Smooth muscle cell (in vitro differentiated cells): ENCODE measurements around the gene NECAP2. TPM values are rescaled to one million over a fixed set of nuclear protein-coding genes. Genes with fewer than 3 reads are reported as not detected.

Source experiments
- DNase-seq: peaks from one replicate; lab custom pipeline; 2025; ENCODE audit not compliant: unreplicated experiment; lab: John Stamatoyannopoulos, UW
- H2AFZ ChIP-seq: fragments of 200-600 bp; sonication (generic); 2 replicates; pipeline ENCODE4 v1.6.0; 2016; ENCODE audit warnings: antibody characterized with exemption, low read depth, mild to moderate bottlenecking
- H3F3A ChIP-seq: fragments of 200-600 bp; sonication (generic); 2 replicates; pipeline ENCODE4 v1.6.0; 2017; ENCODE audit warnings: antibody characterized with exemption, low read depth
- H3K27ac ChIP-seq: fragments of 200-600 bp; sonication (generic); 2 replicates; pipeline ENCODE4 v1.5.1; 2016; ENCODE audit warnings: low read depth, mild to moderate bottlenecking
- H3K27me3 ChIP-seq: fragments of 200-600 bp; sonication (generic); 2 replicates; pipeline ENCODE4 v1.6.1; 2016; ENCODE audit warnings: low read depth, mild to moderate bottlenecking
- H3K36me3 ChIP-seq: fragments of 200-600 bp; sonication (generic); 2 replicates; pipeline ENCODE4 v1.5.1; 2016; ENCODE audit warnings: low read depth
- H3K4me1 ChIP-seq: fragments of 200-600 bp; sonication (generic); 2 replicates; pipeline ENCODE4 v1.5.1; 2016; ENCODE audit warnings: low read depth
- H3K4me2 ChIP-seq: fragments of 200-600 bp; sonication (generic); 2 replicates; pipeline ENCODE4 v1.6.0; 2016; ENCODE audit warnings: mild to moderate bottlenecking
- H3K4me3 ChIP-seq: fragments of 200-600 bp; sonication (generic); 2 replicates; pipeline ENCODE4 v1.5.1; 2016; ENCODE audit warnings: mild to moderate bottlenecking
- H3K79me2 ChIP-seq: fragments of 200-600 bp; sonication (generic); 2 replicates; pipeline ENCODE4 v1.6.0; 2016; ENCODE audit warnings: low read depth, mild to moderate bottlenecking
- H3K9ac ChIP-seq: fragments of 200-600 bp; sonication (generic); 2 replicates; pipeline ENCODE4 v1.6.0; 2016; ENCODE audit warnings: low read depth
- H3K9me3 ChIP-seq: fragments of 200-600 bp; sonication (generic); replicated peaks from 2 replicates; pipeline ENCODE4 v1.5.1; 2016; ENCODE audit warnings: low read depth
- H4K20me1 ChIP-seq: fragments of 200-600 bp; sonication (generic); 2 replicates; pipeline ENCODE4 v1.6.0; 2016; ENCODE audit warnings: low read depth
- WGBS: methylation state at CpG from one replicate; pipeline ENCODE4 v1.1.7; 2016; ENCODE audit warnings: low lambda C conversion rate; 5-methylcytosine and 5-hydroxymethylcytosine counted together
- polyA plus RNA-seq: library from polyadenylated mRNA; unstranded; fragments of >200 nt; fragmentation: Nextera tagmentation; extraction: Ambion mirVana; gene quantifications from 2 replicates; pipeline ENCODE4 v1.2.1, GENCODE V29; 2016
- total RNA-seq: library from RNA; depleted of rRNA; stranded (reverse); fragments of >200 nt; gene quantifications from 2 replicates; pipeline ENCODE4 v1.2.3, GENCODE V29; 2014
- TF ChIP-seq, protein P1 (sequence below): fragments of 200-600 bp; sonication (generic); IDR thresholded peaks from 2 replicates; pipeline ENCODE4 v1.5.1; 2017; ENCODE audit warnings: borderline replicate concordance, mild to moderate bottlenecking, antibody characterized with exemption; ENCODE audit not compliant: insufficient read depth, poor library complexity, severe bottlenecking

The NECAP2 gene
- total and polyA plus RNA-seq, 2 experiments from 2014 or later = 49.5 to 60.0 TPM

DNA sequence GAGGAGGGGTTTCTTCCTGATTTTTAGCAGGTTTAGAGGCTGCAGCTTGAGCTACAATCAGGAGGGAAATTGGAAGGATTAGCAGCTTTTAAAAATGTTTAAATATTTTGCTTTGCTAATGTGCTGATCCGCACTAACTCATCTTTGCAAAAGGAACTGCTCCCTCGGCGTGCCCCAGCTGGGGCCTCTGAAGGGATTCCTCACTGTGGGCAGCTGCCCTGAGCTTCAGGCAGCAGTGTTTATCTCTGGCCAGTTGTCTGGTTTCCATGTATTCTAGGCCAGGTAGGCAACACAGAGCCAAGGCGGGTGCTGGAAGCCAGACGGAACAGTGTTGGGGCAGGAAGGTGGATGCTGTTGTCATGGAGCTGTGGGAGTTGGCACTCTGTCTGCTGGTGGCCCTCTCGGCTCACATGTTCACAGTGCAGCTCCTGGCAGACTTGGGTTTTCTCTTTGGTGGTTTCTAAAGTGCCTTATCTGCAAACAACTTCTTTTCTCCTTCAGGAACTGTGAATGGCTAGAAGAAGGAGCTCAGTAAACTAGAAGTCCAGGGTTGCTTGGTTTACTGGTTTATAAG lies 18.9 kb downstream of the NECAP2 start:
- H3K9ac ChIP-seq = no peak overlapping the region
- TF ChIP-seq, protein P1, sequence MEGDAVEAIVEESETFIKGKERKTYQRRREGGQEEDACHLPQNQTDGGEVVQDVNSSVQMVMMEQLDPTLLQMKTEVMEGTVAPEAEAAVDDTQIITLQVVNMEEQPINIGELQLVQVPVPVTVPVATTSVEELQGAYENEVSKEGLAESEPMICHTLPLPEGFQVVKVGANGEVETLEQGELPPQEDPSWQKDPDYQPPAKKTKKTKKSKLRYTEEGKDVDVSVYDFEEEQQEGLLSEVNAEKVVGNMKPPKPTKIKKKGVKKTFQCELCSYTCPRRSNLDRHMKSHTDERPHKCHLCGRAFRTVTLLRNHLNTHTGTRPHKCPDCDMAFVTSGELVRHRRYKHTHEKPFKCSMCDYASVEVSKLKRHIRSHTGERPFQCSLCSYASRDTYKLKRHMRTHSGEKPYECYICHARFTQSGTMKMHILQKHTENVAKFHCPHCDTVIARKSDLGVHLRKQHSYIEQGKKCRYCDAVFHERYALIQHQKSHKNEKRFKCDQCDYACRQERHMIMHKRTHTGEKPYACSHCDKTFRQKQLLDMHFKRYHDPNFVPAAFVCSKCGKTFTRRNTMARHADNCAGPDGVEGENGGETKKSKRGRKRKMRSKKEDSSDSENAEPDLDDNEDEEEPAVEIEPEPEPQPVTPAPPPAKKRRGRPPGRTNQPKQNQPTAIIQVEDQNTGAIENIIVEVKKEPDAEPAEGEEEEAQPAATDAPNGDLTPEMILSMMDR = no peak
- H3K9me3 ChIP-seq = no peaks in the 10 kb centered on the region
- no peak overlapping the region for H2AFZ ChIP-seq
- H3K79me2 ChIP-seq = peaks cover 2% of the 10 kb centered on the region
- no peak for DNase-seq
- no peak overlapping the region for H3K4me3 ChIP-seq
- H3K27me3 ChIP-seq = no peaks in the 10 kb centered on the region
- 94% methylated on average over 6 of the region's 6 CpGs for WGBS
- peaks cover 21% of the 10 kb centered on the region for H4K20me1 ChIP-seq
- peaks cover 5% of the 10 kb centered on the region for H3K36me3 ChIP-seq
- peaks cover 5% of the 10 kb centered on the region for H3F3A ChIP-seq
- no peaks in the 10 kb centered on the region for H3K4me1 ChIP-seq
- no peak overlapping the region for H3K27ac ChIP-seq
- no peak overlapping the region for H3K4me2 ChIP-seq

DNA sequence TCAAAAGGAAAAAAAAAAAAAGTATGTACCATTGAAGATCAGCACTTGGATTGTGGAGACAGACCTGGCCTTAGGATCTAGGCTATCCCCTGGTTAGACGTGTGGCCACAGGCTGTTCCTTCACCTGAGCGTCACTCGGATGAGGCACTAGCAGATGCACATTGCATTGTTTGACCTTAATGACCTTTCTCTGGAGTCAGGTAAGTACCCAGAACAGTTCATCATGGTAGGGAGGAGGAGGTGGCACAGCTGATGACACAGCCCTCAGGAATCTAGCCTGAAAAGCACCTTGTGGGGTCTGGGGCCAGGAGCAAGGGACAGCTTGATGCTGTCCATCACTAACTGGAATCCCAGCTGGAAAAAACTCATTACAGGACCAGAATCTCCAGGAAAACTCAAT lies 21.2 kb downstream of the NECAP2 start:
- no peaks in the 10 kb centered on the region for H3K79me2 ChIP-seq
- TF ChIP-seq, protein P1 = no peak
- peaks cover 2% of the 10 kb centered on the region for H4K20me1 ChIP-seq
- 92% methylated on average over 3 of the region's 3 CpGs for WGBS
- no peaks in the 10 kb centered on the region for H3K9me3 ChIP-seq
- no peaks in the 10 kb centered on the region for H3K4me1 ChIP-seq
- peaks cover 5% of the 10 kb centered on the region for H3K36me3 ChIP-seq
- no peak overlapping the region for H3K4me2 ChIP-seq
- H2AFZ ChIP-seq = no peak overlapping the region
- no peaks in the 10 kb centered on the region for H3K27me3 ChIP-seq
- no peak for DNase-seq
- H3K4me3 ChIP-seq = no peak overlapping the region
- no peak overlapping the region for H3K27ac ChIP-seq
- peaks cover 2% of the 10 kb centered on the region for H3F3A ChIP-seq
- no peak overlapping the region for H3K9ac ChIP-seq

DNA sequence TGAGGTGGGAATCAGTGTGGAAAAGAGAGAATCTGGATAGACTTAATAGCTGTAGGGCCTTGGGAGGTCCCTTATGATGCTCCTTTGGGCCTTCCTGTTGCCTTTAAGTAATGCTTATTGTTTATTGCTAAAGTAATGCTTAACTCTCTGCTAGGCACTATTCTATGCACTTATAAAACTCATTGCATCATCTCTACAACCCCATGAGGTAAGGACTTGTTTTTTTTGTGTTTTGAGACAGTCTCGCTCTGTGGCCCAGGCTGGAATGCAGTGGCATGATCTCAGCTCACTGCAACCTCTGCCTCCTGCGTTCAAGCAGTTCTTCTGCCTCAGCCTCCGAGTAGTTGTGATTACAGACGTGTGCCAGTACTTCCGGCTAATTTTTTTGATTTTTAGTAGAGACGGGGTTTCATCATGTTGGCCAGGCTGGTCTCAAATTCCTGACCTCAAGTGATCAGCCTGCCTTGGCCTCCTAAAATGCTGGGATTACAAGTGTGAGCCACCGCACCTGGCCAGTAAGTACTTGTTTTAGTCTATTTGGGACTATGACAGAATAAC lies 22.3 kb downstream of the NECAP2 start:
- Histone ChIP-seq H4K20me1 (no peaks in the 10 kb centered on the region), H3F3A (no peaks in the 10 kb centered on the region), H3K4me1 (no peaks in the 10 kb centered on the region), H3K79me2 (no peaks in the 10 kb centered on the region), H3K27me3 (no peaks in the 10 kb centered on the region), H3K9ac (no peak overlapping the region), H3K36me3 (no peaks in the 10 kb centered on the region), H3K9me3 (no peaks in the 10 kb centered on the region), H2AFZ (no peak overlapping the region), H3K4me3 (no peak overlapping the region), H3K4me2 (no peak overlapping the region), H3K27ac (no peak overlapping the region)
- TF ChIP-seq, protein P1 = no peak
- WGBS = 93% methylated on average over 7 of the region's 7 CpGs
- DNase-seq = no peak
